GM18951 (cell line): ENCODE measurements around the gene MGAT2.
"Not testable (repeated sequence)": the region's sequence is repeated elsewhere in the genome, so short reads cannot be mapped to it uniquely, and the experiment has no call there.

Experiments
- POLR2A ChIP-seq: IDR thresholded peaks from 4 replicates; pipeline ENCODE4 v1.6.1; 2011; ENCODE audit warnings: mild to moderate bottlenecking; ENCODE audit not compliant: insufficient read length, insufficient read depth; ENCODE audit errors: extremely low read depth
- in situ Hi-C: fragments of 300-500 bp; cut with MboI; formaldehyde crosslinking; loops from one replicate; pipeline ENCODE4 v1.12.0; 2022; ENCODE audit warnings: low sequenced_read_pairs, mixed read lengths, inconsistent platforms; ENCODE audit not compliant: unreplicated experiment

The MGAT2 gene

GRCh38 chr14:49653508-49653907 lies 32.9 kb downstream of the MGAT2 start:
- in situ Hi-C loops: no loop called here
- no peak for TF ChIP-seq POLR2A

- in situ Hi-C loops: no loop called here
- no peak for TF ChIP-seq POLR2A
These were observed 33.9 kb downstream of the MGAT2 start for GRCh38 chr14:49654511-49654910.

GRCh38 chr14:49657500-49657899 lies 36.9 kb downstream of the MGAT2 start:
- in situ Hi-C loops: not testable (repeated sequence)

- no peak for TF ChIP-seq POLR2A
- in situ Hi-C loops: no loop called here
These were observed 39.2 kb downstream of the MGAT2 start for GRCh38 chr14:49659526-49660455.

- TF ChIP-seq POLR2A: no peak
- in situ Hi-C loops: no loop called here
These were observed 49.9 kb downstream of the MGAT2 start for GRCh38 chr14:49670475-49670874.
